Measurements from ENCODE around the gene RBCK1.
"Not testable (repeated sequence)": the region's sequence is repeated elsewhere in the genome, so short reads cannot be mapped to it uniquely, and the experiment has no call there.

Gene RBCK1

GRCh38 chr20:376089-376488, 32.0 kb upstream of the RBCK1 start:
- no peak for DNase-seq

GRCh38 chr20:376750-377149, 31.3 kb upstream of the RBCK1 start:
- no peak for DNase-seq

- not testable (repeated sequence) for DNase-seq
Observed at GRCh38 chr20:377578-377977, 30.5 kb upstream of the RBCK1 start.

GRCh38 chr20:378961-379336, 29.1 kb upstream of the RBCK1 start:
- no peak for DNase-seq

- no peak for DNase-seq
Observed at GRCh38 chr20:380763-381580, 27.1 kb upstream of the RBCK1 start.

- DNase-seq, result no peak
Observed at GRCh38 chr20:381581-382290, 26.4 kb upstream of the RBCK1 start.

- DNase-seq, result no peak
Observed at GRCh38 chr20:382291-383115, 25.6 kb upstream of the RBCK1 start.

- DNase-seq, result no peak
Observed at GRCh38 chr20:383889-384288, 24.2 kb upstream of the RBCK1 start.

- no peak for DNase-seq
Observed at GRCh38 chr20:384723-385122, 23.4 kb upstream of the RBCK1 start.

GRCh38 chr20:385448-385847, 22.7 kb upstream of the RBCK1 start:
- no peak for DNase-seq

GRCh38 chr20:386634-387033, 21.5 kb upstream of the RBCK1 start:
- not testable (repeated sequence) for DNase-seq

GRCh38 chr20:387520-387919, 20.6 kb upstream of the RBCK1 start:
- DNase-seq, result no peak

GRCh38 chr20:388034-388994, 19.8 kb upstream of the RBCK1 start:
- DNase-seq, result no peak

GRCh38 chr20:389220-389619, 18.9 kb upstream of the RBCK1 start:
- no peak for DNase-seq

GRCh38 chr20:391041-391711, 16.9 kb upstream of the RBCK1 start:
- DNase-seq, result no peak

GRCh38 chr20:393296-393695, 14.8 kb upstream of the RBCK1 start:
- DNase-seq, result not testable (repeated sequence)

GRCh38 chr20:396252-396618, 11.9 kb upstream of the RBCK1 start:
- DNase-seq, result no peak

- no peak for DNase-seq
Observed at GRCh38 chr20:396619-397431, 11.3 kb upstream of the RBCK1 start.

- no peak for DNase-seq
Observed at GRCh38 chr20:397432-398237, 10.5 kb upstream of the RBCK1 start.

GRCh38 chr20:399182-399707, 8.9 kb upstream of the RBCK1 start:
- no peak for DNase-seq
